Testis (tissue), 5 donors: ENCODE results near the gene HRAS. TPM values are rescaled to one million over a fixed set of nuclear protein-coding genes. Genes with fewer than 3 reads are reported as not detected.

Source experiments
- DNase-seq: peaks from one replicate; pipeline ENCODE4 v3.0.0-alpha.2; 2019
- H3K27ac ChIP-seq, 2 donors: fragments of 200-600 bp; sonication (generic); one replicate each; pipeline ENCODE4 v1.5.1; 2019
- H3K27me3 ChIP-seq: fragments of 200-600 bp; sonication (generic); one replicate; pipeline ENCODE4 v1.5.1; 2019
- H3K36me3 ChIP-seq: fragments of 200-600 bp; sonication (generic); one replicate; pipeline ENCODE4 v1.5.1; 2017; ENCODE audit warnings: low read depth; ENCODE audit errors: missing control alignments
- H3K4me1 ChIP-seq: fragments of 200-600 bp; sonication (generic); one replicate; pipeline ENCODE4 v1.5.1; 2019
- H3K4me3 ChIP-seq, 2 donors: fragments of 200-600 bp; sonication (generic); one replicate each; pipeline ENCODE4 v1.5.1; 2017 to 2019
- H3K9me3 ChIP-seq: fragments of 200-600 bp; sonication (generic); one replicate; pipeline ENCODE4 v1.5.1; 2017
- CTCF ChIP-seq, 3 experiments: fragments of 450-650 bp in 2 of 3; fragments of 200-600 bp in 1 of 3; sonication (generic) in 1 of 3; IDR thresholded peaks; one replicate each; pipeline ENCODE4 v1.5.1; 2016 to 2019; ENCODE audit warnings: antibody characterized with exemption in 3 of 3, mild to moderate bottlenecking in 2 of 3, moderate library complexity in 1 of 3
- POLR2A ChIP-seq: fragments of 450-650 bp; IDR thresholded peaks from one replicate; pipeline ENCODE4 v1.6.1; 2017; ENCODE audit warnings: antibody characterized with exemption, mild to moderate bottlenecking, moderate library complexity
- WGBS, 2 donors: methylation state at CpG; one replicate each; pipeline ENCODE4 v1.1.5; 2018; 5-methylcytosine and 5-hydroxymethylcytosine counted together
- intact Hi-C: fragments of 100-400 bp; cut with DNase I; formaldehyde crosslinking; loops from one replicate; pipeline ENCODE4 v1.15.1; 2023; ENCODE audit warnings: low total_unique reads
- long read RNA-seq, 2 donors: transcript quantifications; one replicate each; lab custom pipeline, GENCODE V29; 2026
- polyA plus RNA-seq: library from polyadenylated mRNA; stranded (reverse); fragments of 350-450 nt; fragmentation: Illumina TruSeq; extraction: RNeasy Lipid Tissue Mini Kit (QIAGEN cat#74804); gene quantifications from one replicate; pipeline ENCODE4 v1.2.3, GENCODE V29; 2014; ENCODE audit warnings: low read depth, low replicate concordance; ENCODE audit not compliant: insufficient read depth
- total RNA-seq, 2 donors: library from RNA; depleted of rRNA; stranded (reverse); fragments of >200 nt; gene quantifications; one replicate each; pipeline ENCODE4 v1.2.3, GENCODE V29; 2016

Gene HRAS
- total RNA-seq (10 to 100 TPM; 35.1 to 49.7 TPM), polyA plus RNA-seq (31.4 TPM)
- long read RNA-seq, donor 1, transcript HRAS-201 (6 exons, 894 nt), result major isoform, 8 of 10 reads
- long read RNA-seq, donor 1, partial matches to known transcripts, result 0 of 10 reads
- long read RNA-seq, donor 1, other reads (novel, unspliced or antisense), result 0 of 10 reads
- long read RNA-seq, donor 2, partial matches to known transcripts, result 0 of 3 reads
- long read RNA-seq, donor 2, other reads (novel, unspliced or antisense), result 0 of 3 reads

GRCh38 chr11:535519-536454 is at the start of gene HRAS:
HRAS (minus strand) TSS chr11:535576.
- Histone ChIP-seq H3K4me1 (peaks cover 27% of the 10 kb centered on the region), H3K9me3 (no peaks in the 10 kb centered on the region), H3K4me3 (peak within 1 kb of the TSS; percentile 60 to 78), H3K27me3 (no peaks in the 10 kb centered on the region), H3K27ac (peak within 1 kb of the TSS; percentile 44 to 78), H3K36me3 (no peaks in the 10 kb centered on the region)
- DNase-seq, result peak; percentile 95
- TF ChIP-seq POLR2A (peak; percentile 8), CTCF (IDR thresholded peaks at IDR 0.05) (no peak)
- intact Hi-C loops, result no loop called here
- WGBS, 2 donors, result 4 to 29% methylated on average over 4 to 79 of the region's 97 CpGs

- Histone ChIP-seq H3K27ac (no peak overlapping the region), H3K36me3 (no peaks in the 10 kb centered on the region), H3K4me3 (no peak overlapping the region), H3K27me3 (no peaks in the 10 kb centered on the region), H3K9me3 (no peaks in the 10 kb centered on the region), H3K4me1 (peaks cover 10% of the 10 kb centered on the region)
- TF ChIP-seq CTCF (IDR thresholded peaks at IDR 0.05) (no peak), POLR2A (no peak)
- WGBS, 2 donors, result 93 to 95% methylated on average over 10 of the region's 10 CpGs
- no peak for DNase-seq
- intact Hi-C loops, result no loop called here
Observed at GRCh38 chr11:584287-584686, 48.9 kb upstream of the HRAS start.

- Histone ChIP-seq H3K36me3 (no peaks in the 10 kb centered on the region), H3K4me1 (peaks cover 32% of the 10 kb centered on the region)
Observed at GRCh38 chr11:581752-582151, 46.4 kb upstream of the HRAS start.

DNA sequence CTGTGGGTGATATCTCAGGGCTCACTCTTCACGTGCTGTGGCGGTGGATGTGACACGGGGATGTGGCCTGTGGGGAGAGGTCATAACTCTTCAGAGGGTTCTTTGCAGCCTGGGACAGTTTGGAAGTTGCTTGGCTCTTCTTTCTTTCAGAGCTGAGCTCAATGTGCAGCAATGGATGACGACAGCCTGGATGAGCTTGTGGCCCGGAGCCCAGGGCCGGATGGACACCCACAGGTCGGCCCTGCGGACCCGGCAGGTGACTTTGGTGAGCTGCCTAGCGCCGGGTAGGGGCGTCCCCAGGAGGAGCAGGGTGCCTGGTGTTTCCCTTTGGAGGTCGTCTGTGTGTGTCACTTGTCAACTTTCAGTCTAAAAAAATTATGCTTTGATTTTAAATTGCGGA is 46.0 kb upstream of the HRAS start:
- no peak for TF ChIP-seq POLR2A
- no peak for TF ChIP-seq CTCF (IDR thresholded peaks at IDR 0.05)
- Histone ChIP-seq H3K36me3 (no peaks in the 10 kb centered on the region), H3K4me1 (peaks cover 32% of the 10 kb centered on the region), H3K27ac (no peak overlapping the region), H3K9me3 (no peaks in the 10 kb centered on the region), H3K4me3 (no peak overlapping the region), H3K27me3 (no peaks in the 10 kb centered on the region)
- WGBS, 2 donors, result 72 to 90% methylated on average over 7 to 14 of the region's 14 CpGs
- intact Hi-C loops, result no loop called here
- DNase-seq, result no peak

More at GRCh38 chr11:581752-582151, 46.4 kb upstream of the HRAS start:
- H3K27ac ChIP-seq, result no peak overlapping the region
- no peak overlapping the region for H3K4me3 ChIP-seq
- intact Hi-C loops, result no loop called here
- WGBS, 2 donors, result 78 to 81% methylated on average over 17 of the region's 17 CpGs
- H3K9me3 ChIP-seq, result no peaks in the 10 kb centered on the region
- TF ChIP-seq POLR2A (no peak), CTCF (IDR thresholded peaks at IDR 0.05) (no peak)
- H3K27me3 ChIP-seq, result no peaks in the 10 kb centered on the region
- no peak for DNase-seq
